HG03108 (cell line): ENCODE measurements around the gene EFCAB14.
"Not testable (repeated sequence)": the region's sequence is repeated elsewhere in the genome, so short reads cannot be mapped to it uniquely, and the experiment has no call there.

ENCODE experiments used
- ATAC-seq: cut with Tn5 transposase; IDR thresholded peaks from one replicate; pipeline ENCODE4 v1.9.1; 2021; ENCODE audit warnings: moderate library complexity; ENCODE audit not compliant: unreplicated experiment

The EFCAB14 gene

GRCh38 chr1:46723901-46724300 is 5.0 kb upstream of the EFCAB14 start:
- ATAC-seq, result no peak

DNA sequence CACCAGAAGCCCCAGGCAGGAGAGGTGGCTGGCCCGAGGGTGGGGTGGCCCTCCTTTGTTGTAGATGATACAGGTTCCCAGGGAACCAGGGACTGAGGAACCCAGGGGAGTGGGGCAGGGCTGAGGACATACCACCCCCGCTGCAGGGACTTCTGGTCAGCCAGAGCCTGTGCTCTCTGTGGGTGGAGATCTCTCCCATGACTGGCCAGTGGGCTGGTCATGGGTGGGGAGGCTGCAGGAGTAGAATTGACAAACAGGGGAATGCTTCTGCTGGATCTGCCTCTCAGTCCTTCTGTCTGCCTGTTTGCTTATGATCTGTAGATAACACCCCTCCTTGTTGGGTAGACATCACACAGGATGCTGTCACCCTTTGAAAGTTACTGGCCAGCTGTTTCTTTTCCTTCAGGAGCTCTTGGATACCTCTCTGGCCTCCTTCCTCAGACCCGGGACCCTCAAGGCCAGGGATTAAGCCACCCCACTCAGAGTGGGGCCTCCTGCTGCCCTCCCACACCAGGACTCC is 2.8 kb upstream of the EFCAB14 start:
- ATAC-seq, result no peak

GRCh38 chr1:46721204-46721603 is 2.3 kb upstream of the EFCAB14 start:
- no peak for ATAC-seq

GRCh38 chr1:46720319-46720718 is 1.4 kb upstream of the EFCAB14 start:
- not testable (repeated sequence) for ATAC-seq

DNA sequence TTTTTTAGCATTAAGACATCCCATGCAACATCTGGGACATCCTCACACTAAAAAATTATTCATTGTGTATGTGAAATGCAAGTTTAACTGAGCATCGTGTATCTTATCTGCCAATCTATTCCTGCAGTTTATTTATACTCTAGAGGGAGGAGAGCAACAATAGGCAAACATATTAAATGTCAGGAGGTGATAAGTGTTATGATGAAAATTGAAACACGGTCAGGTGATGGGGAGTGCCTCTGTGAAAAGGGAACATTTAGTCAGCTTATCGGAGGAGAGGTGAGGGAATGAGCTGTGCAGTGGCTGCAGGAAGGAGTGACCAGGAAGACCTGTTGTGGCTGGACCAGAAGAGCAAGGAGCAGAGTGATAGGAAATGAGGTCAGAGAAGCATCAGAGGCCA is 775 bp upstream of the EFCAB14 start:
- ATAC-seq, result no peak

- no peak for ATAC-seq
Observed at GRCh38 chr1:46718340-46718726, 581 bp downstream of the EFCAB14 start.

GRCh38 chr1:46717654-46718053 is 1.3 kb downstream of the EFCAB14 start:
- ATAC-seq, result no peak

- ATAC-seq, result no peak
Observed at GRCh38 chr1:46714976-46715375, 3.9 kb downstream of the EFCAB14 start.

- ATAC-seq, result no peak
Observed at GRCh38 chr1:46708121-46708520, 10.8 kb downstream of the EFCAB14 start.

GRCh38 chr1:46705408-46705807 is 13.5 kb downstream of the EFCAB14 start:
- no peak for ATAC-seq

- ATAC-seq, result no peak
Observed at GRCh38 chr1:46703927-46704641, 14.8 kb downstream of the EFCAB14 start.

DNA sequence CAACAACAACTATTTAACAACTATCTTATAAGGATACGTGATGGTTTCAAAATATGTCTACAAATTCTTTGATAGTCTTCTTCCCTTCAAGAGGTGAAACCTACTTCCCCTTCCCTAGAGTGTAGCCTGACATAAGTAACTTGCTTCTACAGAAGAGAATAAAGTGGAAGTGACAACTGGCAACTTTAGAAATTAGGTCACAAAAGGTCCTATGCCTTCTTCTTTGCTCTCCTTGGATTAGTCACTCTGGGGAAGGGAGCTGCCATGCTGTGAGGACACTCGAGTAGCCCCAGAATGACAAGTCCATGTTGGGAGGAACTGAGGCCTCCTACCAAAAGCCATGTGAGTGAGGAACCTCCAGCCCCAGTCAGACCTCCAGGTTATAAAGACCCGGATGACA is 19.2 kb downstream of the EFCAB14 start:
- ATAC-seq, result no peak

DNA sequence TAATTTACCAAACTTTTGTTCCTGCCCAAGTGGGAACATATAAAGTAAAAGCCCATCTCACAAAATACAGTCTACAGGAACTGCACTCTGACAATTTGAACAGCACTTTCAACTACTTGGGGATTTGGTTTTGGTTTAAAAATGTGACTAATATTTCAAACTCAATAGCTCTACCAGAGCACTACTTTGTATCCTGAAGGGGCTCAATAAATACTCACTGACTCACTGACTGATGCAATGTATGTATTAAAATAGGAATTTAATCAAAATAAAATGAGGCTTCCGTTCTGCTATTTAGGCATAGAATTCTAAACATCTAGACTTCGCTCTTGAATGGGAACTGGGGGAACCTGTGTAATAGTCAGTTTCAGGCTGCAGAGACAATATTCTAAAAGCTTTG is 21.9 kb downstream of the EFCAB14 start:
- no peak for ATAC-seq

DNA sequence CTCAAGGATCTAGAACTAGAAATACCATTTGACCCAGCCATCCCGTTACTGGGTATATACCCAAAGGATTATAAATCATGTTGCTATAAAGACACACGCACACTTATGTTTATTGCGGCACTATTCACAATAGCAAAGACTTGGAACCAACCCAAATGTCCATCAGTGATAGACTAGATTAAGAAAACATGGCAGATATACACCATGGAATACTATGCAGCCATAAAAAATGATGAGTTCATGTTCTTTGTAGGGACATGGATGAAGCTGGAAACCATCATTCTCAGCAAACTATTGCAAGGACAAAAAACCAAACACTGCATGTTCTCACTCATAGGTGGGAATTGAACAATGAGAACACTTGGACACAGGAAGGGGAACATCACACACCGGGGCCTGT is 24.2 kb downstream of the EFCAB14 start:
- ATAC-seq, result not testable (repeated sequence)

GRCh38 chr1:46692811-46693770 is 25.8 kb downstream of the EFCAB14 start:
- ATAC-seq, result no peak

- no peak for ATAC-seq
Observed at GRCh38 chr1:46691997-46692790, 26.7 kb downstream of the EFCAB14 start.

DNA sequence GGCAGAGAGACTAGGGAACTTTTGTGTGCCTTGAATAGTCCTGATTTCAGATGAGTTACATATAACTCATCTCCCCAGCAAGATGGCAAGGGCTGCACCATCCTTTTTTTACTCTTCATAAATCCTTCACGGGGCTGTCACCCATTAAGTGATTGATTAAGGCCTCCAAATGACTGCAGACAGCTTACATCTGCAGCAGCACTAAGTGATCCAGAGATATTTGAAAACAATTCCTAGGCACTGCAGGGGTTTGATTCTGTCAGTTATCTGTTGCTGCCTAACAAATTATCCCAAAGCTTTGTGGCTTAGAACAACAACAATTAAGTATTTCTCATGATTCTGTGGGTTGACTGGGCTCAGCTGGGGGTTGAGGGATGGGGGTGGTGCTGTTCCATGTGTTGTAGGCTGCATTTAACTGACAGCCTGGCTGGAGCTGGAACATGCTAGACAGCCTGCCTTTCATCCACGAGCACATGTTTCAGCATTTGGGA is 27.9 kb downstream of the EFCAB14 start:
- no peak for ATAC-seq

GRCh38 chr1:46689897-46690296 is 29.0 kb downstream of the EFCAB14 start:
- ATAC-seq, result no peak

DNA sequence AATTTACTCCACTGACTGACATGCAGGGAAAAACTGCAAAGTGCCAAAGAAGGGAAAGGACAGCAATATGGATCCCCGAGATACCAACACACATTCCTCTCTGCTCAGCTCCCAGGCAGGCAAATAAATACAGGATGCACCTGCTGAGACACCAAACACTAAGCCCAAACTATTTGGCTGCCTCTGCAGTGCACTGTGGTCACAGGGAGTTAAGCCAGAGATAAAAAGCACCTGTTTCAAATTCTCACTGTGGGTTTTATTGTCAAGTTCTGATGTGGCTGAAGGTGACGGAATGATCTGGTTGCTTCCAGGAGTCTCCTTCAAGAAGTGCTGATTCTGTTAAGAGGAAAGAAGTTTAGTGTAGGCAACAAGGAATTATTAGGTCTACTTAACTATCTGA is 29.6 kb downstream of the EFCAB14 start:
- ATAC-seq, result no peak

DNA sequence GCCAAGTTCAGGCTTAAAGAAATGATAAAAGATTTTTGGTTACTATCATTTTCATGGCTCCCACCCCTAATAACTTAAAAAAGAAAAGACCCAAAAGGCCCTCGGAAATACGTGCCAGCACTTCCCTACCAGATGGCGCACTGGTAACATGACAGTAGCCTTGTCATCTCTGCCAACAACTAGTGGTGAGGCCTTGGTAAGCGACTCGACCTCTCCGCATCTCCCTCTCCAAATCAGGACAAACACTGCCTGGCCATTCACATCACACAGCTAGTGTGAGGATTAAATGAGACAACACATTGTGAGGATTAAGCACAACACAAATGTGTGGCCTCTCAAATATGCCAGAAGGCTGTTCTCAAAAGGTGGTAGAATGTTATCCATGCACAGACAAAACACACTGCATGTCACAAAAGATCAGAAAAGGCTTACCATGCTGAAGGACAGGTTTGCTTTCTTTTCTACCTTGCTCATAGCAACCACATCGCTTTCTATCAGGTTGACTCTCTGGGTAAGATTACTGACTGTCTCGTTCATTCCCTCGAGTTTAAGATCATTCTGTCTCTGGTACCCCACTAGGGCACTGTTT is 30.9 kb downstream of the EFCAB14 start:
- no peak for ATAC-seq
